GM21619 (cell line): ENCODE results near the gene RAD54L.
"Not testable (repeated sequence)": the region's sequence is repeated elsewhere in the genome, so short reads cannot be mapped to it uniquely, and the experiment has no call there.

Source experiments
- ATAC-seq: cut with Tn5 transposase; IDR thresholded peaks from one replicate; pipeline ENCODE4 v1.9.1; 2021; ENCODE audit not compliant: unreplicated experiment

The RAD54L gene

DNA sequence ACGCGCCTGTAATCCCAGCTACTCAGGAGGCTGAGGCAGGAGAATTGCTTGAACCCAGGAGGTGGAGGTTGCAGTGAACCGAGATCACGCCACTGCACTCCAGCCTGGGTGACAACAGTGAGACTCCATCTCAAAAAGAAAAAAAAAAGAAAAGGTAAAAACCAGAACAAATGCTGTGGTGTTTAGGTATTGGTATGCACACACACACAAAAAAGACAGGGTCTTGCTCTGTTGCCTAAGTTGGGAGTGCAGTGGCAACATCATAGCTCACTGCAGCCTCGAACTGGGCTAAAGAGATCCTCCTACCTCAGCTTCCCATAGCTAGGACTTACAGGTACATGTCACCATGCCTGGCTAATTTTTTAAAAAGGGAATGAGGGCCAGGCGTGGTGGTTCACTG, 71.7 kb downstream of the RAD54L start:
- ATAC-seq = not testable (repeated sequence)

DNA sequence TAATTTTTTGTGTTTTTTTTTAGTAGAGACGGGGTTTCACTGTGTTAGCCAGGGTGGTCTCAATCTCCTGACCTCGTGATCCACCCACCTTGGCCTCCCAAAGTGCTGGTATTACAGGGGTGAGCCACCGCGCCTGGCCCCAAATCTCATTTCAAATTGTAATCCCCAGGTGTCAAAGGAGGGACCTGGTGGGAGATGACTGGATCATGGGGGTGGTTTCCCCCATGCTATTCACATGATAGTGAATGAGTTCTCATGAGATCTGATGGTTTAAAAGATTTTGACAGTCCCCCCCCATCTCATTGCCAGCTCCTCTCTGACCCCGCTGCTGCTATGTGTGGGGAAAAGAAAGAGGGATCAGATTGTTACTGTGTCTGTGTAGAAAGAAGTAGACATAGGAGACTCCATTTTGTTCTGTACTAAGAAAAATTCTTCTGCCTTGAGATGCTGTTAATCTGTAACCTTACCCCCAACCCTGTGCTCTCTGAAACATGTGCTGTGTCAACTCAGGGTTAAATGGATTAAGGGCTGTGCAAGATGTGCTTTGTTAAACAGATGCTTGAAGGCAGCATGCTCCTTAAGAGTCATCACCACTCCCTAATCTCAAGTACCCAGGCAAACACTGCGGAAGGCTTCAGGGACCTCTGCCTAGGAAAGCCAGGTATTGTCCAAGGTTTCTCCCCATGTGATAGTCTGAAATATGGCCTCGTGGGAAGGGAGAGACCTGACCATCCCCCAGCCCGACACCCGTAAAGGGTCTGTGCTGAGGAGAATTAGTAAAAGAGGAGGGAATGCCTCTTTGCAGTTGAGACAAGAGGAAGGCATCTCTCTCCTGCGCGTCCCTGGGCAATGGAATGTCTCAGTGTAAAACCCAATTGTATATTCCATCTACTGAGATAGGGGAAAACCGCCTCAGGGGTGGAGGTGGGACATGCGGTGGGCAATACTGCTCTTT, 72.7 kb downstream of the RAD54L start:
- ATAC-seq = not testable (repeated sequence)

DNA sequence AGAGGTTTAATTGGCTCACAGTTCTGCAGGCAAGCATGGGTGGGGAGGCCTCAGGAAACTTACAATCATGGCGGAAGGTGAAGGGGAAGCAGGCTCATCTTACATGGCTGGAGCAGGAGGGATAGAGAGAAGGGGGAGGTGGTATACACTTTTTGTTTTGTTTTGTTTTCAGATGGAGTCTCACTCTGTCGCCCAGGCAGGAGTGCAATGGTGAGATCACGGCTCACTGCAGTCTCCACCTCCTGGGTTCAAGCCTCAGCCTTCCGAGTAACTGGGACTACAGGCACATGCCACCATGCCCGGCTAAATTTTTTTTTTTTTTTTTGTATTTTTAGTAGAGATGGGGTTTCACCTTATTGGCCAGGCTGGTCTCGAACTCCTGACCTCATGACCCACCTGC, 74.6 kb downstream of the RAD54L start:
- ATAC-seq = not testable (repeated sequence)

DNA sequence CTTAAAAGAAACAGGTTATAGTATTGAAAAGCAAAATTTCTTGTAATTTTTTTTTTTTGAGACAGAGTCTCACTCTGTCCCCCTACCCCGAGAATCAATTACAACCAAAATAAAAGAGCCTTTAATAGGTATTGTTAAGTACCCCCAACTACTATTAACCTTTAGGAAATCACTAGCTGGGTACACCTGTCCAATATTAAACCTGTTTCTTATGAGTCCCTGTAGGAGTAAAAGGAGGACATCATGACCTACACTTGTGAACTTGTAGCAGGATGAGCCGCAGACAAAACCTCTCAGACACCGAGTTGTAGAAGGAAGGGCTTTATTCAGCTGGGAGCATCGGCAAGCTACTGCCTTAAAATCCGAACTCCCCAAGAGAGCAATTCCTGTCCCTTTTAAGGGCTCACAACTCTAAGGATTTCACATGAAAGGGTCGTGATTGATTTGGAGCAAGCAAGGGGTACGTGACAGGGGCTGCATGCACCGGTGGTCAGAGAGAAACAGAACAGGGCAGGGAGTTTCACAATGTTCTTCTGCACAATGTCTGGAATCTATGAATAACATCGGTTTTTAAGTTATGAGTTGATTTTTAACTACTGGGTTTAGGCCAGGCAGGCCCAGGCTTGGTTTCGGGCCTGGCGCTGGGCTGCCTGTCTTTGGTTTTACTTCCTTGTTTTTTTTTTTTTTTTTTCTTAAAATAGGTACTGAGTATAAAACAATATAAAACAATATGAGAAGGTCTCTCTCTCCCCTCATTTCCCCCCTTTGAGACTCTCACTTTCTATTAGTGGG, 77.9 kb downstream of the RAD54L start:
- ATAC-seq = not testable (repeated sequence)
